IMR-90 (cell line): ENCODE results near the gene CTNND2. TPM values are rescaled to one million over a fixed set of nuclear protein-coding genes. Genes with fewer than 3 reads are reported as not detected.

Source experiments
- ATAC-seq: fragments of 200-7000 bp; cut with Tn5 transposase; 2 replicates; pipeline ENCODE4 v1.9.1; 2020; ENCODE audit warnings: low read depth, mild to moderate bottlenecking, moderate library complexity
- BruUV-seq: library from RNA; stranded (reverse); fragments of 400-500 nt; replicated peaks from 2 replicates; lab custom pipeline; 2021; lab: Mats Ljungman, UMichigan
- CTCF ChIA-PET: fragments of 300-600 bp; formaldehyde crosslinking; extraction: SDS; loops from one replicate; lab custom pipeline; 2021; ENCODE audit warnings: antibody characterized with exemption; lab: Yijun Ruan, JAX
- POLR2A ChIA-PET: fragments of 300-600 bp; sonication (Branson Sonifier 250); formaldehyde crosslinking; loops from one replicate; lab custom pipeline; 2022; ENCODE audit warnings: antibody characterized with exemption; ENCODE audit not compliant: unreplicated experiment; lab: Charles Lee
- DNase-seq: peaks from one replicate; pipeline ENCODE4 v3.0.0; 2013
- H2AFZ ChIP-seq: replicated peaks from 2 replicates; pipeline ENCODE3; 2013; ENCODE audit warnings: low read length, mild to moderate bottlenecking; ENCODE audit not compliant: poor library complexity
- H2AK5ac ChIP-seq: 2 replicates; pipeline ENCODE4 v1.6.1; 2013; ENCODE audit warnings: low read depth, low read length, inconsistent platforms
- H2AK9ac ChIP-seq: replicated peaks from 2 replicates; pipeline ENCODE3; 2013; ENCODE audit warnings: mild to moderate bottlenecking, low read depth, low read length, moderate library complexity; ENCODE audit not compliant: poor library complexity
- H2BK120ac ChIP-seq: 2 replicates; pipeline ENCODE4 v1.6.1; 2013; ENCODE audit warnings: low read depth, low read length, inconsistent platforms
- H2BK15ac ChIP-seq: 3 replicates; pipeline ENCODE4 v1.6.1; 2013; ENCODE audit warnings: low read depth, low read length, inconsistent platforms
- H2BK20ac ChIP-seq: 2 replicates; pipeline ENCODE4 v1.6.1; 2013; ENCODE audit warnings: low read depth, mild to moderate bottlenecking, inconsistent platforms, low read length, moderate library complexity
- H2BK5ac ChIP-seq: 2 replicates; pipeline ENCODE4 v1.6.1; 2013; ENCODE audit warnings: mild to moderate bottlenecking, low read depth, low read length, inconsistent platforms; ENCODE audit not compliant: poor library complexity, severe bottlenecking
- H3K14ac ChIP-seq: replicated peaks from 2 replicates; pipeline ENCODE4 v1.6.1; 2013; ENCODE audit warnings: low read depth, low read length, inconsistent platforms
- H3K18ac ChIP-seq: 2 replicates; pipeline ENCODE4 v1.6.1; 2013; ENCODE audit warnings: low read depth, low read length, control low read depth
- H3K23ac ChIP-seq: 2 replicates; pipeline ENCODE4 v1.6.1; 2013; ENCODE audit warnings: low read depth, low read length, inconsistent platforms
- H3K27ac ChIP-seq: 2 replicates; pipeline ENCODE4 v1.5.1; 2013; ENCODE audit warnings: mild to moderate bottlenecking, control low read depth, low read length; ENCODE audit not compliant: insufficient read depth
- H3K27me3 ChIP-seq: 2 replicates; pipeline ENCODE4 v1.6.1; 2013; ENCODE audit warnings: low read length; ENCODE audit not compliant: control insufficient read depth, insufficient read depth
- H3K36me3 ChIP-seq: 2 replicates; pipeline ENCODE4 v1.6.1; 2013; ENCODE audit warnings: low read length, mixed read lengths; ENCODE audit not compliant: control insufficient read depth, insufficient read depth
- H3K4ac ChIP-seq: 2 replicates; pipeline ENCODE4 v1.6.1; 2013; ENCODE audit warnings: low read depth, low read length, inconsistent platforms
- H3K4me1 ChIP-seq: 2 replicates; pipeline ENCODE4 v1.6.1; 2013; ENCODE audit warnings: low read length, mixed read lengths; ENCODE audit not compliant: control insufficient read depth, insufficient read depth
- H3K4me2 ChIP-seq: 2 replicates; pipeline ENCODE4 v1.6.1; 2013; ENCODE audit warnings: low read depth, mild to moderate bottlenecking, control low read depth, low read length, moderate library complexity
- H3K4me3 ChIP-seq: 2 replicates; pipeline ENCODE4 v1.5.1; 2013; ENCODE audit warnings: low read depth, mild to moderate bottlenecking, control low read depth, low read length, moderate library complexity; ENCODE audit not compliant: insufficient read depth
- H3K56ac ChIP-seq: 2 replicates; pipeline ENCODE4 v1.6.1; 2013; ENCODE audit warnings: low read length, inconsistent platforms; ENCODE audit not compliant: insufficient read depth; ENCODE audit errors: extremely low read depth
- H3K79me1 ChIP-seq, 2 experiments: 2 replicates each; pipeline ENCODE4 v1.6.1; 2013; ENCODE audit warnings: low read length in 2 of 2, inconsistent platforms in 1 of 2, low read depth in 1 of 2
- H3K9ac ChIP-seq: 2 replicates; pipeline ENCODE4 v1.6.1; 2013; ENCODE audit warnings: low read depth, low read length, control low read depth
- H3K9me1 ChIP-seq: 2 replicates; pipeline ENCODE4 v1.6.1; 2013; ENCODE audit warnings: low read length, inconsistent platforms; ENCODE audit not compliant: insufficient read depth
- H3K9me3 ChIP-seq: 2 replicates; pipeline ENCODE4 v1.6.1; 2013; ENCODE audit warnings: low read length; ENCODE audit not compliant: control insufficient read depth, insufficient read depth
- H4K20me1 ChIP-seq: 2 replicates; pipeline ENCODE4 v1.6.1; 2013; ENCODE audit warnings: low read length, inconsistent platforms; ENCODE audit not compliant: insufficient read depth
- H4K5ac ChIP-seq: 2 replicates; pipeline ENCODE4 v1.6.1; 2013; ENCODE audit warnings: mild to moderate bottlenecking, low read depth, low read length, control low read depth
- H4K8ac ChIP-seq, 2 experiments: 2 replicates each; pipeline ENCODE4 v1.6.1; 2013; ENCODE audit warnings: low read depth in 2 of 2, low read length in 2 of 2, control low read depth in 1 of 2, inconsistent platforms in 1 of 2
- H4K91ac ChIP-seq: 2 replicates; pipeline ENCODE4 v1.6.1; 2013; ENCODE audit warnings: low read depth, low read length, inconsistent platforms; ENCODE audit not compliant: insufficient read depth
- CHD1 ChIP-seq: IDR thresholded peaks from 2 replicates; pipeline ENCODE4 v1.6.1; 2012; ENCODE audit warnings: low read depth, low read length, improper control_type of control experiment
- FOS ChIP-seq: fragments of 150-350 bp; IDR thresholded peaks from 2 replicates; pipeline ENCODE4 v1.6.1; 2016; ENCODE audit warnings: low read depth, low read length
- NFE2L2 ChIP-seq: fragments of 150-350 bp; IDR thresholded peaks from 2 replicates; pipeline ENCODE4 v1.6.1; 2016; ENCODE audit warnings: low read depth, mild to moderate bottlenecking, low read length
- USF2 ChIP-seq: fragments of 150-350 bp; IDR thresholded peaks from 2 replicates; pipeline ENCODE4 v1.6.1; 2017; ENCODE audit warnings: mild to moderate bottlenecking, antibody characterized with exemption, low read length, low read depth
- dilution Hi-C: fragments of 300-500 bp; cut with HindIII; formaldehyde crosslinking; loops from one replicate; pipeline ENCODE4 v1.14.3; 2018; ENCODE audit warnings: low sequenced_read_pairs; ENCODE audit not compliant: unreplicated experiment
- in situ Hi-C: fragments of 300-500 bp; cut with MboI; formaldehyde crosslinking; loops from 3 replicates; pipeline ENCODE4 v1.14.3; 2019; ENCODE audit warnings: low sequenced_read_pairs, inconsistent platforms, mixed read lengths
- intact Hi-C: fragments of 100-400 bp; cut with micrococcal nuclease; formaldehyde crosslinking; loops from 2 replicates; pipeline ENCODE4 v1.10.0; 2022
- polyA plus RNA-seq, 3 experiments: library from polyadenylated mRNA; depleted of rRNA; stranded (reverse); fragments of >200 nt; gene quantifications; 2 replicates each; pipeline ENCODE4 v1.2.3, GENCODE V29; 2012; ENCODE audit warnings: low replicate concordance in 1 of 3
- total RNA-seq: library from RNA; depleted of rRNA; stranded (reverse); fragments of >200 nt; gene quantifications from 2 replicates; pipeline ENCODE4 v1.2.3, GENCODE V29; 2012

CTNND2 gene
- total and polyA plus RNA-seq, 2 of the 4 experiments (the other 2 are of a cell fraction) = not detected

DNA sequence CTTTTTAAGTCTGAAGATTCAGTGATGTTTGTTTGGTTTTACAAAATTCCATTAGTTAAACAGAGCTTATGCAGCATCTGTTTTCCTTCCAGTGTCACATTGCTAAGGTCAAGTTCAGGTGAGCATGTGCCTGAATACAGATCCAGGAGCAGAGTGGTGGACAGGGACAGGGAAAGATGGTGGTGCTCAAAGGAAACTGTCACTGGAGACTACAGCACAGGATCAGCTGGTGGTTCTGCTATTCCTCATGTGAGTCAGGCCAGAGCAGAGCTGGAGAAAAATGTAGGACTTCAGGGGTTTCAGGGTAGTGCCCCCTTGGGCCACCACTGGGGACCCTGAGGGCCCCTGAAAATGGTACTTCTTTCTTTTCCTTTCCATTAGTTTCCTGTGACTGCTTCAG, 859.7 kb downstream of the CTNND2 start:
- Histone ChIP-seq H3K4me2 (no peak overlapping the region), H3K9me3 (no peaks in the 10 kb centered on the region), H4K8ac (no peak overlapping the region), H2BK120ac (no peak overlapping the region), H3K4ac (no peak overlapping the region), H3K9ac (no peak overlapping the region), H4K91ac (no peak overlapping the region), H4K20me1 (no peaks in the 10 kb centered on the region), H3K4me1 (no peaks in the 10 kb centered on the region), H3K36me3 (no peaks in the 10 kb centered on the region), H2AK5ac (no peak overlapping the region), H2AFZ (no peak overlapping the region), H2BK15ac (no peak overlapping the region), H3K18ac (no peak overlapping the region), H3K23ac (no peak overlapping the region), H2AK9ac (no peak overlapping the region), H3K9me1 (no peaks in the 10 kb centered on the region), H3K27me3 (peaks cover 7% of the 10 kb centered on the region), H3K4me3 (no peak overlapping the region), H2BK20ac (no peak overlapping the region), H3K27ac (no peak overlapping the region), H3K56ac (no peak overlapping the region), H3K14ac (no peak overlapping the region), H2BK5ac (no peak overlapping the region), H3K79me1 (no peaks in the 10 kb centered on the region), H4K5ac (no peak overlapping the region)
- ATAC-seq = no peak
- intact Hi-C loops (no loop called here), dilution Hi-C loops (no loop called here), in situ Hi-C loops (no loop called here)
- TF ChIP-seq CHD1 (no peak), NFE2L2 (no peak), USF2 (no peak), FOS (no peak)
- CTCF ChIA-PET = no interaction called here
- BruUV-seq = no TSS peak
- DNase-seq = no peak
- POLR2A ChIA-PET = no interaction called here
